Thyroid gland (tissue), 4 donors: Measurements from ENCODE around the gene PLCB3.

Experiments
- CTCF ChIP-seq, 6 experiments: fragments of 200-600 bp in 3 of 6; fragments of 450-650 bp in 3 of 6; sonication (generic) in 3 of 6; IDR thresholded peaks; one replicate each; pipeline ENCODE4 v1.5.1; 2016 to 2019; ENCODE audit warnings: antibody characterized with exemption in 6 of 6, mild to moderate bottlenecking in 2 of 6, inconsistent platforms in 1 of 6, moderate library complexity in 1 of 6
- POLR2A ChIP-seq, 2 donors: fragments of 450-650 bp; IDR thresholded peaks; one replicate each; pipeline ENCODE4 v1.6.1; 2017; ENCODE audit warnings: antibody characterized with exemption in 2 of 2, mild to moderate bottlenecking in 2 of 2, moderate library complexity in 1 of 2

GRCh38 chr11:64247729-64248531 lies 3.4 kb upstream of the PLCB3 start:
- TF ChIP-seq POLR2A (IDR thresholded peaks at IDR 0.05) (no peak), CTCF (IDR thresholded peaks at IDR 0.05) (no peak)
